Colon (tissue), 2 donors: ENCODE results near the gene CCDC88C.
"Not testable (repeated sequence)": the region's sequence is repeated elsewhere in the genome, so short reads cannot be mapped to it uniquely, and the experiment has no call there.

ENCODE experiments used
- FAIRE-seq: peaks from 2 replicates; lab custom pipeline; 2012; peaks lifted over from hg19 to GRCh38; lab: Jason Lieb, UNC
- donor health status: control.
- donor health status: control.

CCDC88C gene

GRCh38 chr14:91418387-91419043 is 895 bp upstream of the CCDC88C start:
- no peak for FAIRE-seq

GRCh38 chr14:91417983-91418386 is 365 bp upstream of the CCDC88C start:
- FAIRE-seq = no peak

GRCh38 chr14:91416744-91417119 is 888 bp downstream of the CCDC88C start:
- no peak for FAIRE-seq

- FAIRE-seq = no peak
Measured at GRCh38 chr14:91415794-91416743, 1.6 kb downstream of the CCDC88C start.

- FAIRE-seq = no peak
Measured at GRCh38 chr14:91414475-91414833, 3.2 kb downstream of the CCDC88C start.

GRCh38 chr14:91413547-91414474 is 3.8 kb downstream of the CCDC88C start:
- FAIRE-seq = no peak

GRCh38 chr14:91412939-91413338 is 4.7 kb downstream of the CCDC88C start:
- no peak for FAIRE-seq

GRCh38 chr14:91410771-91411536 is 6.7 kb downstream of the CCDC88C start:
- FAIRE-seq = no peak

GRCh38 chr14:91409928-91410718 is 7.5 kb downstream of the CCDC88C start:
- FAIRE-seq = no peak

- FAIRE-seq = not testable (repeated sequence)
Measured at GRCh38 chr14:91409240-91409639, 8.4 kb downstream of the CCDC88C start.

GRCh38 chr14:91406982-91407381 is 10.6 kb downstream of the CCDC88C start:
- FAIRE-seq = no peak

GRCh38 chr14:91406451-91406850 is 11.2 kb downstream of the CCDC88C start:
- no peak for FAIRE-seq

GRCh38 chr14:91405724-91406435 is 11.7 kb downstream of the CCDC88C start:
- FAIRE-seq = no peak

GRCh38 chr14:91405241-91405721 is 12.3 kb downstream of the CCDC88C start:
- FAIRE-seq = no peak

GRCh38 chr14:91402771-91403600 is 14.6 kb downstream of the CCDC88C start:
- no peak for FAIRE-seq

GRCh38 chr14:91402348-91402747 is 15.3 kb downstream of the CCDC88C start:
- no peak for FAIRE-seq

- FAIRE-seq = no peak
Measured at GRCh38 chr14:91401751-91402150, 15.9 kb downstream of the CCDC88C start.

GRCh38 chr14:91400696-91401095 is 16.9 kb downstream of the CCDC88C start:
- no peak for FAIRE-seq
